VCaP (cell line): ENCODE measurements around the gene AKAP13.
A peak's percentile ranks its signal among the peaks of the same experiment; 100 is the strongest.

Source experiments
- H3K27ac ChIP-seq: fragments of 450-650 bp; 2 replicates; pipeline ENCODE4 v1.5.1; 2017
- TF ChIP-seq, protein P1 (sequence below): fragments of 450-650 bp; conservative IDR thresholded peaks from 2 replicates; pipeline ENCODE4 v1.5.1; 2017; ENCODE audit warnings: mild to moderate bottlenecking, moderate library complexity

Gene AKAP13

DNA sequence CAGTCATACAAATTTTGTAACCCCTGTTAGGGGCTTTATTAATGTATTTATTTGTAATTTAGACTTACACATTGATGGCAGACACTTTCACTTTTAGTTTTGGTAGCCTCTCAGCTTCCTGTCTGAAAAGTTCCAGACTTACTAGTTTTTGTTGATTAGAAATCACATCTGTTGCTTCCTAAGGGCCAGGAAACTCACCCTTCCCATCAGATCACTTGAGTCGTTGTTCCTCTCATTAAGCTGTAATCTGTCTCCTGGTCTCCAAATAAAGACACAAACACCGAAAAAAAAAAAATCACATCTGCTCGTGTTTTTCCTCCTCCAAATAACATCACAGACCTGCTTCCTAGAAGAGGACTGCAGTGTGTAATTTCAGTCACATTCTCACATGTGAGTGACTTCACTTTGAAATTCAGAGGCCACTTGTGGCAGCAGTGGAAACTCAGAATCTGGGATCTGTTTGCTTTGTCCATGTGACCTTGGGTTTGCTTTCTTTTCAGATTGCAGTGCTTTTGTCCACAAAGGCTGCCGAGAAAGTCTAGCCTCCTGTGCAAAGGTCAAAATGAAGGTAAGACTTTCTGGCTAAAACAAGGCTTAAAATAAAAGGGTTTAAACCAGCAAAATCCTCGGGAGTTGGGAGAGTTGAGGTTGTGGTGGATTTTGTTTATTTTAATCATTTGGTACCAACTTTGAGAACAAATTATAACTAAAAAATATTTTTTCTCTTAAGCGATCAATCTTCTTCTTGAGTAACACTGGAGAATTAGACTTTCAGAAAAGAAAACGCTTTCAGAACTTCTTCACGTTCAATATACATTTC lies 327.3 kb downstream of the AKAP13 start:
- peak overlapping the region; percentile 57 for H3K27ac ChIP-seq
- TF ChIP-seq, protein P1, sequence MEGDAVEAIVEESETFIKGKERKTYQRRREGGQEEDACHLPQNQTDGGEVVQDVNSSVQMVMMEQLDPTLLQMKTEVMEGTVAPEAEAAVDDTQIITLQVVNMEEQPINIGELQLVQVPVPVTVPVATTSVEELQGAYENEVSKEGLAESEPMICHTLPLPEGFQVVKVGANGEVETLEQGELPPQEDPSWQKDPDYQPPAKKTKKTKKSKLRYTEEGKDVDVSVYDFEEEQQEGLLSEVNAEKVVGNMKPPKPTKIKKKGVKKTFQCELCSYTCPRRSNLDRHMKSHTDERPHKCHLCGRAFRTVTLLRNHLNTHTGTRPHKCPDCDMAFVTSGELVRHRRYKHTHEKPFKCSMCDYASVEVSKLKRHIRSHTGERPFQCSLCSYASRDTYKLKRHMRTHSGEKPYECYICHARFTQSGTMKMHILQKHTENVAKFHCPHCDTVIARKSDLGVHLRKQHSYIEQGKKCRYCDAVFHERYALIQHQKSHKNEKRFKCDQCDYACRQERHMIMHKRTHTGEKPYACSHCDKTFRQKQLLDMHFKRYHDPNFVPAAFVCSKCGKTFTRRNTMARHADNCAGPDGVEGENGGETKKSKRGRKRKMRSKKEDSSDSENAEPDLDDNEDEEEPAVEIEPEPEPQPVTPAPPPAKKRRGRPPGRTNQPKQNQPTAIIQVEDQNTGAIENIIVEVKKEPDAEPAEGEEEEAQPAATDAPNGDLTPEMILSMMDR, result no peak

DNA sequence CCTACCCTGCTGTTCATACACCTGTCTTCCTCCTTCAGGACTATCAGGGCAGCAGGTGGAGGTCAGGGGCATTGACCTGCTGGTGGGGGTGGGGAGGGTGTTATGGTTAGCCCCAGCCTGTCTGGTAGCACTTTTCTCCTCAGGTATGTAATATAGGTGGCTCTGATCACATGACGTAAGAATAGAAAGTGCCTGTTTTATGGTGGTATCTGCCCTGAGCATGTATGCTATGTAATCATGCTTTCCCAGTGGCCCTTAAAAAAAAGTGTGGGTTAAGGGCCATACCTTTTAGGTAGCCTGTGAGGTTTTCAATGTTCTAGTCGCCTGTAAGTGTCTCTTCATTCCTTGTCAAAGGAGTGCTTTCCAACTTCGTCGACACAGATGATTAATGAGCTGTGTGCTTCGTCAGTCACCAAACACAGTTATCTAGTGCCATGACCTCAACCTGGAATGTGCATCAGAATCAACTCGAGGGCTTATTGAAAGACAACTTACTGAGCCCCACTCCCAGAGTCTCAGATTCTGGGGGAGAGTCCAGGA lies 328.1 kb downstream of the AKAP13 start:
- H3K27ac ChIP-seq, result peak overlapping the region; percentile 57
- TF ChIP-seq, protein P1, result no peak

DNA sequence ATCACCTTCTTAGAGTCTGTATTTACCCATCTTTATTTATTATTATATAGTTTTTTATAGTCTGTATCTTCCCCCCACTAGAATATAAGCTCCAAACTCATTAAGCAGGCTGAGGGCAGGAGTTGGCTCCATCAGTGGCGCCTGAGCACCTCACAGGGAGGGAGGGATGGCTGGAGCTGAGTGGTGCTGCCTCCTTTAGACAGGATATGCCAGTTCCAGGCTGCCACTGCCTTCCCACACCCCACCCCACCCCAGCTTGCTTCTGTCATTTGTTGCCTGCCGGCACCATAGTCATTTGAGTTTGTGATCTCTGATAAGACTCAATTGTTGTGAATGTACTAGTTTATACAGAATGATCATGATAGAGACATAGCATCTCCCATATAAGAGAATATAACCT lies 328.8 kb downstream of the AKAP13 start:
- no peak overlapping the region for H3K27ac ChIP-seq
- TF ChIP-seq, protein P1, result no peak

DNA sequence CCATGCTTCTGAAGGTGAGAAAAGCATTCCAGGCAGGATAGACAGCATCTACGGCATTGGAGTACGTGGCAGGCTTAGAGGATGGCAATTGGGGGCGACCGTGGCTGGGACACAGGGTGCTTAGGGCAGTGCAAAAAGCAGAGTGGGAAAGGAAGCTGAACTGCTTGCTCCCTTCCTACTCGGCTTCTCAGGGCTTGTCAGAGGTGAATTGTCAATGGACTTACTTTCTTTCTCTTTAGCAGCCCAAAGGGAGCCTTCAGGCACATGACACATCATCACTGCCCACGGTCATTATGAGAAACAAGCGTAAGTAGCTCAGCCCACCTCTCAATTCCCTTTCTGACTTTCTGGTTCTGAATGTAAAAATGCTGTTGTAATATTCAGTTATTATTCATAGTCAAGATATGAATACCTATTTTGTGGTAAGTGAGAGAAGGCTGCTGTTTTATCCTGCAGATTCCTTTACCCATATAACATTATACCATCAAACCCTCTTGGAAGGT lies 330.0 kb downstream of the AKAP13 start:
- no peak overlapping the region for H3K27ac ChIP-seq
- TF ChIP-seq, protein P1, result no peak

DNA sequence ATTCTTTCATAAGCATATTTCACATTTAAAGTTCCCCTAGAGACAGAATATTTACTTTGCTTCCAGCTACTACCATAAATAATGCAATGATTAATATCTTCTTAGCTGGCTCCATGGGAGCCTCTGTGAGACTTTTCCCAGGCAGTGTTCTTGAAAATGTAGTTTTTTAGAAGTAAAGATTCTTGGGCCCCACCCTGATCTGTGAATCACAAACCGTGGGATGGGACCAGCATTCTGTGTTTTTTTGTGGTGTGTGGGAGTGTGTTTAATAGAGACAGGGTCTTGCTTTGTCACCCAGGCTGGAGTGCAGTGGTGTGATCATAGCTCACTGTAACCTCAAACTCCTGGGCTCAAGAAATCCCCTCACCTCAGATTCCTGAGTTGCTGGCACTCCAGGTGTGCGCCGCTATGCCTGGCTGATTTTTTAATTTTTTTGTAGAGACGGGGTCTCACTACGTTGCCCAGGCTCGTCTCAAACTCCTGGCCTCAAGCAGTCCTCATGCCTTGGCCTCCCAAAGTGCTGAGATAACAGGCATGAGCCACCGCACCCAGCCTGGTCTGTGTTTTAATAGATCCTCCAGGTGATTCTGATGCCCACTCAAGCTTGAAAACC lies 331.3 kb downstream of the AKAP13 start:
- no peak overlapping the region for H3K27ac ChIP-seq
- TF ChIP-seq, protein P1, result no peak

DNA sequence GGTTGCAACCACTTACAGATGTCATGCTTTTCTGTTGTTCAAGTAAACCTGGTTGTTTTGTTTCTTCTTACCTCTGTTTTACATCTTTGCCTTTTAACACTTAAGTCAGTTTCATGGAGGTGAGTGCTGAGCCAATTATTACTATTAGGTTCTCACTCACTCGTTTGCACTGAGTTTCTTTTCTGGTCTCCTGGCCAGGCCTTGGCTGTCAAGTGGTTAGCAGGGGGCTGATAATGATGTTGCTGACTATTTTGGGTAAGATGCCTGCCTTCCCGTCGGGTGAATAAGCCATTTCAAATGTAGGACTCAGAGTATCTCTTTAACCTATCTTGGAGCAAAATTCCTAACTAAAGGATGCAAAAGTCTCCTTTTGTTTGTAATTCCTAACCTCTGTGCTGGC lies 335.9 kb downstream of the AKAP13 start:
- TF ChIP-seq, protein P1, result no peak
- H3K27ac ChIP-seq, result no peak overlapping the region

DNA sequence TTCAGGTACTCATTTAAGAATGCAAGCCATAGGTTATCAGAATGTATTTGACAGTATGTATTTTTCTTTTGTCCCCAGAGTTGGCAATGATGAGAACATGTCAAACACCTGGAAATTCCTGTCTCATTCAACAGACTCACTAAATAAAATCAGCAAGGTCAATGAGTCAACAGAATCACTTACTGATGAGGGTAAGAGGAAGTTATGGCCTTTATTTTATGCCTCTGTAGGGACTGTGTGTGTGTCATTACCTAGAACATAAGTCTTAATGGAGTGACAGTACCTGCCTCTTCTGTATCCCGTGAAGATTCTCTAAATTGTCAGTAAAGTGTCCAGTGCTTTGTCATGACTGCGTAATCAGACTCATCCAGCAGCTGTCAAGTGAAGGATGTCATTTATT lies 336.8 kb downstream of the AKAP13 start:
- TF ChIP-seq, protein P1, result no peak
- no peak overlapping the region for H3K27ac ChIP-seq
